Keratinocyte (primary cell): ENCODE measurements around the gene NRG2. TPM values are rescaled to one million over a fixed set of nuclear protein-coding genes. Genes with fewer than 3 reads are reported as not detected.

Experiments
- DNase-seq: peaks from one replicate; pipeline ENCODE4 v3.0.0-alpha.2; 2011; ENCODE audit warnings: low read depth, missing footprints, low spot score
- FAIRE-seq: peaks from 2 replicates; lab custom pipeline; 2011; peaks lifted over from hg19 to GRCh38; lab: Jason Lieb, UNC
- H2AFZ ChIP-seq: 2 replicates; pipeline ENCODE4 v1.6.0; 2012; ENCODE audit warnings: low read length, control low read depth, inconsistent platforms; ENCODE audit not compliant: control insufficient read depth
- H3K27ac ChIP-seq: 2 replicates; pipeline ENCODE4 v1.5.1; 2011; ENCODE audit warnings: low read length; ENCODE audit not compliant: control insufficient read depth, insufficient read depth
- H3K27me3 ChIP-seq: 3 replicates; pipeline ENCODE4 v1.6.0; 2011; ENCODE audit warnings: low read length; ENCODE audit not compliant: control insufficient read depth, insufficient read depth; ENCODE audit errors: extremely low read depth
- H3K36me3 ChIP-seq, 2 experiments: 2 replicates in 1 of 2; 3 replicates in 1 of 2; pipeline ENCODE4 v1.5.1; 2011; ENCODE audit warnings: low read length in 2 of 2, mild to moderate bottlenecking in 1 of 2; ENCODE audit not compliant: control insufficient read depth in 2 of 2, insufficient read depth in 2 of 2; ENCODE audit errors: extremely low read depth in 1 of 2
- H3K4me1 ChIP-seq: 3 replicates; pipeline ENCODE4 v1.5.1; 2011; ENCODE audit warnings: low read length; ENCODE audit not compliant: control insufficient read depth, insufficient read depth; ENCODE audit errors: extremely low read depth
- H3K4me2 ChIP-seq: 3 replicates; pipeline ENCODE4 v1.6.0; 2011; ENCODE audit warnings: low read depth, low read length; ENCODE audit not compliant: control insufficient read depth, insufficient read depth; ENCODE audit errors: extremely low read depth
- H3K4me3 ChIP-seq, 3 experiments: fragments of 200-600 bp in 1 of 3; sonication (generic) in 1 of 3; 2 replicates in 2 of 3; 3 replicates in 1 of 3; pipeline ENCODE4 v1.5.1; 2011 to 2016; ENCODE audit warnings: low read length in 3 of 3, mild to moderate bottlenecking in 3 of 3, control low read depth in 2 of 3, inconsistent platforms in 1 of 3, low read depth in 1 of 3, mixed read lengths in 1 of 3, mixed run types in 1 of 3, moderate library complexity in 1 of 3; ENCODE audit not compliant: control insufficient read depth in 2 of 3, insufficient read depth in 2 of 3; ENCODE audit errors: extremely low read depth in 1 of 3
- H3K79me2 ChIP-seq: 2 replicates; pipeline ENCODE4 v1.6.0; 2012; ENCODE audit warnings: low read length; ENCODE audit not compliant: control insufficient read depth, insufficient read depth
- H3K9ac ChIP-seq: 3 replicates; pipeline ENCODE4 v1.6.0; 2011; ENCODE audit warnings: low read length; ENCODE audit not compliant: control insufficient read depth, insufficient read depth; ENCODE audit errors: extremely low read depth
- H3K9me1 ChIP-seq: 3 replicates; pipeline ENCODE4 v1.6.0; 2011; ENCODE audit warnings: low read length; ENCODE audit not compliant: control insufficient read depth, insufficient read depth; ENCODE audit errors: extremely low read depth
- H3K9me3 ChIP-seq: 2 replicates; pipeline ENCODE4 v1.5.1; 2012; ENCODE audit warnings: low read depth, low read length; ENCODE audit not compliant: control insufficient read depth
- H4K20me1 ChIP-seq: 3 replicates; pipeline ENCODE4 v1.6.0; 2011; ENCODE audit warnings: low read length; ENCODE audit not compliant: control insufficient read depth, insufficient read depth; ENCODE audit errors: extremely low read depth
- EZH2 ChIP-seq: IDR thresholded peaks from one replicate; pipeline ENCODE4 v1.6.1; 2012; ENCODE audit warnings: inconsistent platforms, mild to moderate bottlenecking, low read length, moderate library complexity
- dilution Hi-C: fragments of 300-500 bp; cut with MboI; formaldehyde crosslinking; loops from one replicate; pipeline ENCODE4 v1.7.0; 2020; ENCODE audit warnings: low sequenced_read_pairs; ENCODE audit not compliant: extremely low pct_ligation_motif_present
- polyA plus RNA-seq, 5 experiments: library from polyadenylated mRNA; depleted of rRNA in 3 of 5; stranded (reverse) in 3 of 5; stranded (forward) in 1 of 5; unstranded in 1 of 5; fragments of >200 nt; gene quantifications; 1 replicate in 1 of 5; 2 replicates in 3 of 5; 3 replicates in 1 of 5; pipeline versions ENCODE4 v1.2.1 to v1.2.3, GENCODE V29; 2011 to 2012; ENCODE audit warnings: missing spikeins in 2 of 5, low read depth in 1 of 5, low replicate concordance in 1 of 5
- TF ChIP-seq, protein P1 (sequence below), 3 experiments: IDR thresholded peaks in 1 of 3; conservative IDR thresholded peaks in 1 of 3; optimal IDR thresholded peaks in 1 of 3; 2 replicates in 2 of 3; 3 replicates in 1 of 3; pipeline versions ENCODE3 to v1.5.1; 2011; ENCODE audit warnings: low read length in 3 of 3, mild to moderate bottlenecking in 3 of 3, moderate library complexity in 2 of 3, control low read depth in 1 of 3, inconsistent platforms in 1 of 3; ENCODE audit not compliant: insufficient read depth in 2 of 3; ENCODE audit errors: extremely low read depth in 1 of 3

Gene NRG2
- polyA plus RNA-seq, 1 donor (not counting 4 experiments of a cell fraction or from before 2014, with no cell fraction given) = 0.13 TPM

DNA sequence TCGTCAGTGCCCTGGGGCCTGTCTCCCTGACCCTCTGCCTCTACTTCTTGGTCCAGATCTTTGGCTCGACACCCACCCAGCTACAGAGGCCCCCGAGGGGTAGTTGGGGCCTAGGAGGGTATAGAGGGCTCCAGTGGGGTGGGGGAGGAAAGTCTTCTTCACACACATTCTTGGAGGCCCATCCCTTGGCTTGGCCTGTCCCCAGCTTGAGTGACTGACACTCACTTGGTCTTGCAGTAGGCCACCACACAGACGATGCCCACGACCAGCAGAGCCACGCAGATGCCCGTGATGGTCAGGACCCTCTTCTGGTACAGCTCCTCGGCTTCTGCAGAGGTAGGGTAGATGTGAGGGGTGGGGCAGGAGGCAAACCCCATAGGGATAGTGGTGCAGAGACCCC, 187.6 kb downstream of the NRG2 start:
- Histone ChIP-seq H3K27me3 (no peaks in the 10 kb centered on the region), H3K4me1 (no peaks in the 10 kb centered on the region), H3K4me2 (no peak overlapping the region), H2AFZ (no peak overlapping the region), H4K20me1 (no peaks in the 10 kb centered on the region), H3K79me2 (no peaks in the 10 kb centered on the region), H3K36me3 (no peaks in the 10 kb centered on the region), H3K4me3 (no peak overlapping the region), H3K9me1 (no peaks in the 10 kb centered on the region), H3K9me3 (no peaks in the 10 kb centered on the region), H3K27ac (no peak overlapping the region), H3K9ac (no peak overlapping the region)
- no peak for TF ChIP-seq EZH2
- no peak for FAIRE-seq
- no peak for DNase-seq
- dilution Hi-C loops = no loop called here

DNA sequence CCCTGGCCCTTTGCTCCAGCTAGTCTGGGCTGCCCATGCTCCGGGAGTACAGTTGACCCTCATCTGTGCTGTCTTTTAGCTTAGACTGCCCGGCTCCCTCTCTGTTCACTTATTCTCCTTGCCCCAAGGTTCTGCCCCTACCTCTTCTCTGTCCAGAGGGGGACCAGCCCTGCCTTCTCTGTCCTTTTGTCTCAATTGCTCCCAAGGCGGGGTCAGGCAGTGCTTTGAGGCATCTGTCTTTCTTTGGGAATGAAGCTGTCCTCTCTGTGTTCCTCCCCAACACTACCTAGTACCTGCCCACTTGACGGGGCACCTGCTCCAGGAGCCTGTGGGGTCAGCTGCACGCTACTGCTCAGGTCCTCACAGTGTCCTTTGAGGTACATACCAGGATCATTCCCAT, 188.1 kb downstream of the NRG2 start:
- no peak overlapping the region for H3K27ac ChIP-seq
- no peaks in the 10 kb centered on the region for H3K9me1 ChIP-seq
- dilution Hi-C loops = no loop called here
- no peaks in the 10 kb centered on the region for H3K9me3 ChIP-seq
- no peak for DNase-seq
- no peaks in the 10 kb centered on the region for H3K4me1 ChIP-seq
- no peaks in the 10 kb centered on the region for H3K36me3 ChIP-seq
- no peaks in the 10 kb centered on the region for H4K20me1 ChIP-seq
- FAIRE-seq = no peak
- H3K79me2 ChIP-seq = no peaks in the 10 kb centered on the region
- no peaks in the 10 kb centered on the region for H3K27me3 ChIP-seq
- no peak overlapping the region for H3K4me2 ChIP-seq
- H2AFZ ChIP-seq = no peak overlapping the region
- H3K9ac ChIP-seq = no peak overlapping the region
- H3K4me3 ChIP-seq = no peak overlapping the region
- TF ChIP-seq EZH2 = no peak
- TF ChIP-seq, protein P1, sequence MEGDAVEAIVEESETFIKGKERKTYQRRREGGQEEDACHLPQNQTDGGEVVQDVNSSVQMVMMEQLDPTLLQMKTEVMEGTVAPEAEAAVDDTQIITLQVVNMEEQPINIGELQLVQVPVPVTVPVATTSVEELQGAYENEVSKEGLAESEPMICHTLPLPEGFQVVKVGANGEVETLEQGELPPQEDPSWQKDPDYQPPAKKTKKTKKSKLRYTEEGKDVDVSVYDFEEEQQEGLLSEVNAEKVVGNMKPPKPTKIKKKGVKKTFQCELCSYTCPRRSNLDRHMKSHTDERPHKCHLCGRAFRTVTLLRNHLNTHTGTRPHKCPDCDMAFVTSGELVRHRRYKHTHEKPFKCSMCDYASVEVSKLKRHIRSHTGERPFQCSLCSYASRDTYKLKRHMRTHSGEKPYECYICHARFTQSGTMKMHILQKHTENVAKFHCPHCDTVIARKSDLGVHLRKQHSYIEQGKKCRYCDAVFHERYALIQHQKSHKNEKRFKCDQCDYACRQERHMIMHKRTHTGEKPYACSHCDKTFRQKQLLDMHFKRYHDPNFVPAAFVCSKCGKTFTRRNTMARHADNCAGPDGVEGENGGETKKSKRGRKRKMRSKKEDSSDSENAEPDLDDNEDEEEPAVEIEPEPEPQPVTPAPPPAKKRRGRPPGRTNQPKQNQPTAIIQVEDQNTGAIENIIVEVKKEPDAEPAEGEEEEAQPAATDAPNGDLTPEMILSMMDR (optimal IDR thresholded peaks at IDR 0.05 in 1 of 3, IDR thresholded peaks at IDR 0.05 in 1 of 3, conservative IDR thresholded peaks at IDR 0.05 in 1 of 3; ENCODE audit: extremely low read depth in 1 of 3, insufficient read depth in 2 of 3, low read length in 3 of 3) = no peak

DNA sequence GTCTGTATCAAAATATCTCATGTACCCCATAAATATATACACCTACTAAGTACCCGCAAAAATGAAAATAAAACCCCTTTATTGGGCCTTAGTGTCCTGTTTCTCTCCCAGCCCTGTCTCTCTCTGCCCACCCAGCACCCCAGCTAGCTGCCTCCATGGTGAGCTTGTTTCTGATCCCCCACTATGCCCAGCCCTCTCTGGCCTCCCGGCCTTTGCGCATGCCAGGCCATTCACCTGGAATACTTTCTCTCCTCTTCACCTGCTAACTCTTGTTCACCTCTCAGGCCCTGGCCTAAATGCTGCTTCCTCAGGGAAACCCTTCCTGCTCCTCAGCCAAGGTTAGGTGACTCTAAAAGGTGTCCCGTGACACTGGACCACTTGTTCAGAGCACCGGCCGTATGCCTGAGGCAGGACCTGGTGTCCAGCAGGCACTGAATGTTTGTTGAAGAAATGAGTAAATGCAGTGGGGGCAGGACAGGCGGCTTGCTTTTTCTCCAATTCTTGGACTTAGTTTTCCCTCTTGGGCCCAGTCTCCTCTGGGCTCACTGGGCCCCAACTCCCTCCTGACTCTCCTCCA, 189.0 kb downstream of the NRG2 start:
- Histone ChIP-seq H4K20me1 (no peaks in the 10 kb centered on the region), H3K9me1 (no peaks in the 10 kb centered on the region), H2AFZ (no peak overlapping the region), H3K79me2 (no peaks in the 10 kb centered on the region), H3K9me3 (no peaks in the 10 kb centered on the region), H3K4me3 (no peak overlapping the region), H3K27me3 (no peaks in the 10 kb centered on the region), H3K4me1 (no peaks in the 10 kb centered on the region), H3K9ac (no peak overlapping the region), H3K36me3 (no peaks in the 10 kb centered on the region), H3K27ac (no peak overlapping the region), H3K4me2 (no peak overlapping the region)
- TF ChIP-seq, protein P1 (optimal IDR thresholded peaks at IDR 0.05 in 1 of 3, IDR thresholded peaks at IDR 0.05 in 1 of 3, conservative IDR thresholded peaks at IDR 0.05 in 1 of 3; ENCODE audit: extremely low read depth in 1 of 3, insufficient read depth in 2 of 3, low read length in 3 of 3) = no peak
- no peak for TF ChIP-seq EZH2
- FAIRE-seq (no peak), DNase-seq (no peak)
- dilution Hi-C loops = no loop called here
